Sciatic nerve (tissue), 2 donors: Measurements from ENCODE around the gene CCDC137. TPM values are rescaled to one million over a fixed set of nuclear protein-coding genes. Genes with fewer than 3 reads are reported as not detected.
"Not testable (repeated sequence)": the region's sequence is repeated elsewhere in the genome, so short reads cannot be mapped to it uniquely, and the experiment has no call there.

Source experiments
- ATAC-seq: fragments of 200-7000 bp; cut with Tn5 transposase; one replicate; pipeline ENCODE4 v1.9.1; 2020; ENCODE audit warnings: mild to moderate bottlenecking, moderate library complexity
- DNase-seq: peaks from one replicate; pipeline ENCODE4 v3.0.0-alpha.2; 2020; ENCODE audit warnings: low spot score
- intact Hi-C: fragments of 100-400 bp; cut with DNase I; formaldehyde crosslinking; loops from one replicate; pipeline ENCODE4 v1.14.2; 2022
- total RNA-seq: library from RNA; stranded (reverse); fragmentation: NEBNext Ultra II Directional; extraction: Animal tissue kit (Norgen Biotek cat#: 25700); gene quantifications from one replicate; pipeline ENCODE4 v1.2.1, GENCODE V29; 2021
- donor health status: DM: no; HTN: no; CAD: no.
- donor health status: DM: no; HTN: no; CAD: no.

CCDC137 gene
- 10.2 TPM for total RNA-seq

GRCh38 chr17:81666342-81667191 is at the start of gene CCDC137, which contains the start of gene OXLD1:
CCDC137 (plus strand) TSS chr17:81666737; CDS start chr17:81666767, 30 bp downstream.
OXLD1 (minus strand) TSS chr17:81666605; CDS start chr17:81666577, 28 bp downstream.
- peak; percentile 97 for DNase-seq
- peak; percentile 99 for ATAC-seq
- intact Hi-C loops = no loop called here

- ATAC-seq = no peak
- intact Hi-C loops = no loop called here
- DNase-seq = no peak
Observed at GRCh38 chr17:81616877-81617276, 49.7 kb upstream of the CCDC137 start.

- DNase-seq, intact Hi-C loops, ATAC-seq: not testable (repeated sequence)
Observed at GRCh38 chr17:81618307-81618706, 48.2 kb upstream of the CCDC137 start.

- DNase-seq = no peak
- intact Hi-C loops = no loop called here
- peak; percentile 48 for ATAC-seq
Observed at GRCh38 chr17:81621494-81622130, 44.9 kb upstream of the CCDC137 start.

- DNase-seq (no peak), ATAC-seq (no peak)
- intact Hi-C loops = no loop called here
Observed at GRCh38 chr17:81630274-81630673, 36.3 kb upstream of the CCDC137 start.

- DNase-seq = no peak
- intact Hi-C loops = no loop called here
- ATAC-seq = no peak
Observed at GRCh38 chr17:81631482-81631881, 35.1 kb upstream of the CCDC137 start.

GRCh38 chr17:81635431-81635830 is 31.1 kb upstream of the CCDC137 start:
- no peak for ATAC-seq
- intact Hi-C loops = no loop called here
- DNase-seq = no peak

- DNase-seq (no peak), ATAC-seq (peak; percentile 6)
- intact Hi-C loops = no loop called here
Observed at GRCh38 chr17:81635973-81636504, 30.5 kb upstream of the CCDC137 start.

GRCh38 chr17:81636505-81637288 is 29.8 kb upstream of the CCDC137 start, which contains the start of the genes NPLOC4 and TSPAN10:
NPLOC4 (minus strand) TSS chr17:81637112; CDS start chr17:81636930, 182 bp downstream.
TSPAN10 (plus strand) TSS chr17:81637196; CDS start chr17:81642413, 5,217 bp downstream.
- intact Hi-C loops = no loop called here
- peak; percentile 91 for DNase-seq
- peak; percentile 94 for ATAC-seq

- DNase-seq (no peak), ATAC-seq (no peak)
- intact Hi-C loops = no loop called here
Observed at GRCh38 chr17:81638683-81639082, 27.9 kb upstream of the CCDC137 start.

- intact Hi-C loops = loop anchor here (10.0 kb wide), 1 partner anchor 545 kb away; no protein-coding TSS in a partner anchor
- DNase-seq (no peak), ATAC-seq (no peak)
Observed at GRCh38 chr17:81640011-81640410, 26.5 kb upstream of the CCDC137 start.

GRCh38 chr17:81641825-81642489 is 24.6 kb upstream of the CCDC137 start:
- ATAC-seq = no peak
- DNase-seq = no peak
- intact Hi-C loops = loop anchor here (10.0 kb wide), 1 partner anchor 543 kb away; no protein-coding TSS in a partner anchor

- intact Hi-C loops = loop anchor here (10.0 kb wide), 1 partner anchor 540 kb away; no protein-coding TSS in a partner anchor
- DNase-seq (no peak), ATAC-seq (no peak)
Observed at GRCh38 chr17:81644496-81644895, 22.0 kb upstream of the CCDC137 start.

GRCh38 chr17:81644976-81645952 is 21.3 kb upstream of the CCDC137 start:
- ATAC-seq (peak; percentile 16), DNase-seq (no peak)
- intact Hi-C loops = loop anchor here (10.0 kb wide), 1 partner anchor 540 kb away; no protein-coding TSS in a partner anchor

GRCh38 chr17:81646869-81647600 is 19.5 kb upstream of the CCDC137 start:
- intact Hi-C loops = loop anchor here (10.0 kb wide), 1 partner anchor 538 kb away; no protein-coding TSS in a partner anchor

GRCh38 chr17:81647640-81648012 is 18.9 kb upstream of the CCDC137 start:
- DNase-seq (no peak), ATAC-seq (no peak)
- intact Hi-C loops = loop anchor here (10.0 kb wide), 1 partner anchor 537 kb away; no protein-coding TSS in a partner anchor

More at GRCh38 chr17:81646869-81647600, 19.5 kb upstream of the CCDC137 start:
- ATAC-seq (no peak), DNase-seq (no peak)
